Psoas muscle (tissue), 8 donors: ENCODE measurements around the gene SOX11. TPM values are rescaled to one million over a fixed set of nuclear protein-coding genes. Genes with fewer than 3 reads are reported as not detected.

Experiments used
- ATAC-seq, 4 donors: fragments of 200-7000 bp; cut with Tn5 transposase; one replicate each; pipeline ENCODE4 v1.9.1; 2020; ENCODE audit warnings: moderate library complexity in 3 of 4, mild to moderate bottlenecking in 2 of 4
- DNase-seq, 2 donors: peaks; one replicate each; pipeline ENCODE4 v3.0.0-alpha.2; 2020
- H3K27ac ChIP-seq: fragments of 200-600 bp; one replicate; pipeline ENCODE4 v1.8.0; 2022
- H3K27me3 ChIP-seq, 3 donors: fragments of 200-600 bp in 1 of 3; one replicate each; pipeline versions ENCODE4 v1.6.1 to v1.8.0; 2013 to 2022; ENCODE audit warnings: low read length in 2 of 3, mild to moderate bottlenecking in 2 of 3, moderate library complexity in 1 of 3; ENCODE audit not compliant: insufficient read depth in 3 of 3
- H3K36me3 ChIP-seq, 2 donors: fragments of 200-600 bp in 1 of 2; one replicate each; pipeline versions ENCODE4 v1.6.1 to v1.8.0; 2013 to 2022; ENCODE audit warnings: low read depth in 1 of 2, mild to moderate bottlenecking in 1 of 2, moderate library complexity in 1 of 2; ENCODE audit not compliant: insufficient read depth in 1 of 2
- H3K4me1 ChIP-seq: fragments of 200-600 bp; one replicate; pipeline ENCODE4 v1.8.0; 2022
- H3K4me3 ChIP-seq: fragments of 200-600 bp; one replicate; pipeline ENCODE4 v1.8.0; 2022; ENCODE audit warnings: mild to moderate bottlenecking
- H3K9me3 ChIP-seq: fragments of 200-600 bp; one replicate; pipeline ENCODE4 v1.8.0; 2022
- CTCF ChIP-seq: fragments of 200-600 bp; IDR thresholded peaks from one replicate; pipeline ENCODE4 v1.8.0; 2022; ENCODE audit warnings: antibody characterized with exemption
- WGBS, 3 donors: extraction: QIAGEN DNeasy Blood & Tissue Kit; methylation state at CpG; one replicate each; pipeline versions ENCODE4 v1.1.6 to v1.1.7; 2013; 5-methylcytosine and 5-hydroxymethylcytosine counted together
- intact Hi-C, 2 donors: fragments of 100-400 bp; cut with DNase I; formaldehyde crosslinking; loops; one replicate each; pipeline versions ENCODE4 v1.11.0 to v1.14.2; 2022
- polyA plus RNA-seq, 3 donors: library from polyadenylated mRNA; stranded (reverse); fragments of 200-250 nt; gene quantifications; one replicate each; pipeline ENCODE4 v1.2.3, GENCODE V29; 2013
- total RNA-seq, 4 donors: library from RNA; stranded (reverse); fragmentation: NEBNext Ultra II Directional in 2 of 4; extraction: Animal tissue kit (Norgen Biotek cat#: 25700) in 2 of 4; gene quantifications; one replicate each; pipeline versions ENCODE4 v1.2.1 to v1.2.4, GENCODE V29; 2021 to 2023
- donor health status: healthy with polysubstance abuse.
- donor health status: DM: no; HTN: no; CAD: no; lungs with moderate emphysema.
- donor health status: Bipolar disorder and iron deficiency.
- donor health status: healthy.
- donor health status: DM: yes; HTN: yes; CAD: no.
- donor health status: DM: no; HTN: no; CAD: no.
- donor health status: DM: no; HTN: no; CAD: no.
- donor health status: DM: yes; HTN: yes; CAD: no.

SOX11 gene
- total and polyA plus RNA-seq, 7 donors = 0.01 to 0.43 (median 0.05) TPM; not detected in 1

GRCh38 chr2:5690286-5690685 is 1.9 kb upstream of the SOX11 start:
- no peak for TF ChIP-seq CTCF
- Histone ChIP-seq H3K36me3 (no peaks in the 10 kb centered on the region), H3K27ac (no peak overlapping the region), H3K9me3 (no peaks in the 10 kb centered on the region), H3K4me3 (no peak overlapping the region), H3K4me1 (peaks cover 7% of the 10 kb centered on the region), H3K27me3 (peaks cover 0 to 81% (median 28%) of the 10 kb centered on the region in 3 donors)
- WGBS, 3 donors = 48 to 60% (median 52%) methylated on average over 8 of the region's 8 CpGs
- DNase-seq (no peak), ATAC-seq (no peak)
- intact Hi-C loops = loop anchor here in 1 of 2 donors (10.0 kb wide), 2 partner anchors 325 to 695 kb away; no protein-coding TSS in a partner anchor

GRCh38 chr2:5690718-5691220 is 1.4 kb upstream of the SOX11 start:
- Histone ChIP-seq H3K4me3 (peak overlapping the region; percentile 52), H3K4me1 (peaks cover 7% of the 10 kb centered on the region), H3K36me3 (no peaks in the 10 kb centered on the region), H3K9me3 (no peaks in the 10 kb centered on the region), H3K27me3 (peaks cover 0 to 86% (median 31%) of the 10 kb centered on the region in 3 donors), H3K27ac (no peak overlapping the region)
- 8 to 16% (median 10%) methylated on average over 25 of the region's 25 CpGs for WGBS, 3 donors
- TF ChIP-seq CTCF = no peak
- ATAC-seq (no peak), DNase-seq (no peak)
- intact Hi-C loops = loop anchor here in 1 of 2 donors (10.0 kb wide), 2 partner anchors 326 to 696 kb away; no protein-coding TSS in a partner anchor

- 0 to 1% (median 1%) methylated on average over 46 to 81 of the region's 83 CpGs for WGBS, 3 donors
These were observed 781 bp upstream of the SOX11 start for GRCh38 chr2:5691221-5691984.

GRCh38 chr2:5692561-5693286 is 540 bp downstream of the SOX11 start:
- ATAC-seq (no peak), DNase-seq (peak in 1 of 2 donors; percentile 50)
- no peaks in the 10 kb centered on the region for H3K36me3 ChIP-seq
- WGBS, 3 donors = 0 to 2% (median 2%) methylated on average over 59 to 68 of the region's 69 CpGs
- peaks cover 0 to 95% (median 44%) of the 10 kb centered on the region in 3 donors for H3K27me3 ChIP-seq
- intact Hi-C loops = loop anchor here in 1 of 2 donors (10.0 kb wide), 2 partner anchors 328 to 698 kb away; no protein-coding TSS in a partner anchor
- H3K27ac ChIP-seq = no peak overlapping the region
- H3K4me3 ChIP-seq = peak overlapping the region; percentile 52
- no peaks in the 10 kb centered on the region for H3K9me3 ChIP-seq
- H3K4me1 ChIP-seq = peaks cover 7% of the 10 kb centered on the region
- TF ChIP-seq CTCF = no peak

More at GRCh38 chr2:5691221-5691984, 781 bp upstream of the SOX11 start:
- intact Hi-C loops = loop anchor here in 1 of 2 donors (10.0 kb wide), 2 partner anchors 327 to 697 kb away; no protein-coding TSS in a partner anchor
- TF ChIP-seq CTCF = peak; percentile 42
- ATAC-seq (peak in 2 of 4 donors; percentile 35 to 38), DNase-seq (no peak)
- Histone ChIP-seq H3K9me3 (no peaks in the 10 kb centered on the region), H3K36me3 (no peaks in the 10 kb centered on the region), H3K27ac (no peak overlapping the region), H3K4me3 (peak overlapping the region; percentile 52), H3K27me3 (peaks cover 0 to 92% (median 37%) of the 10 kb centered on the region in 3 donors), H3K4me1 (peaks cover 7% of the 10 kb centered on the region)
